Tibial nerve (tissue), 4 donors: ENCODE data around the gene RASGEF1B. TPM values are rescaled to one million over a fixed set of nuclear protein-coding genes. Genes with fewer than 3 reads are reported as not detected.

Experiments used
- DNase-seq, 2 donors: peaks; one replicate each; pipeline ENCODE4 v3.0.0-alpha.2; 2019; ENCODE audit warnings: low spot score in 2 of 2
- H3K27ac ChIP-seq, 4 donors: fragments of 200-600 bp; sonication (generic) in 3 of 4; one replicate each; pipeline ENCODE4 v1.5.1; 2017 to 2019; ENCODE audit warnings: mild to moderate bottlenecking in 1 of 4
- H3K27me3 ChIP-seq, 2 donors: fragments of 200-600 bp; sonication (generic) in 1 of 2; one replicate each; pipeline versions ENCODE4 v1.5.1 to v1.6.0; 2017 to 2019
- H3K36me3 ChIP-seq, 3 donors: fragments of 200-600 bp; sonication (generic); one replicate each; pipeline ENCODE4 v1.5.1; 2018 to 2019
- H3K4me1 ChIP-seq, 4 donors: fragments of 200-600 bp; sonication (generic) in 3 of 4; one replicate each; pipeline ENCODE4 v1.5.1; 2017 to 2019
- H3K4me3 ChIP-seq, 4 donors: fragments of 200-600 bp; sonication (generic) in 3 of 4; one replicate each; pipeline ENCODE4 v1.5.1; 2017 to 2019; ENCODE audit warnings: mild to moderate bottlenecking in 1 of 4, moderate library complexity in 1 of 4
- H3K9me3 ChIP-seq, 4 donors: fragments of 200-600 bp; sonication (generic) in 3 of 4; one replicate each; pipeline ENCODE4 v1.5.1; 2017 to 2019
- CTCF ChIP-seq, 5 experiments: fragments of 200-600 bp in 3 of 5; fragments of 450-650 bp in 2 of 5; sonication (generic) in 3 of 5; IDR thresholded peaks; one replicate each; pipeline ENCODE4 v1.5.1; 2016 to 2019; ENCODE audit warnings: antibody characterized with exemption in 5 of 5, mild to moderate bottlenecking in 3 of 5, moderate library complexity in 2 of 5
- EP300 ChIP-seq, 2 donors: sonication (generic); formaldehyde crosslinking; IDR thresholded peaks; one replicate each; pipeline ENCODE4 v1.6.1; 2017; ENCODE audit warnings: antibody characterized with exemption in 2 of 2, mild to moderate bottlenecking in 1 of 2
- POLR2A ChIP-seq, 2 donors: fragments of 450-650 bp; IDR thresholded peaks; one replicate each; pipeline ENCODE4 v1.6.1; 2017; ENCODE audit warnings: antibody characterized with exemption in 2 of 2, mild to moderate bottlenecking in 2 of 2, moderate library complexity in 2 of 2
- WGBS, 2 donors: methylation state at CpG; one replicate each; pipeline ENCODE4 v1.1.5; 2018; 5-methylcytosine and 5-hydroxymethylcytosine counted together
- total RNA-seq, 4 donors: library from RNA; depleted of rRNA; stranded (reverse); fragments of >200 nt; gene quantifications; one replicate each; pipeline ENCODE4 v1.1.0, GENCODE V29; 2016

The RASGEF1B gene
- total RNA-seq, 4 donors from 2014 or later = 12.4 to 32.8 (median 15.0) TPM

GRCh38 chr4:81468678-81469077 lies 3.0 kb downstream of the RASGEF1B start:
- peak overlapping the region; percentile 17 to 97 (median 56) for H3K27ac ChIP-seq
- WGBS, 2 donors = 50 to 54% methylated on average over 2 of the region's 2 CpGs

GRCh38 chr4:81467672-81467964 lies 4.1 kb downstream of the RASGEF1B start:
- 12 to 15% methylated on average over 1 of the region's 1 CpG for WGBS, 2 donors
- Histone ChIP-seq H3K27me3 (no peaks in the 10 kb centered on the region), H3K9me3 (no peaks in the 10 kb centered on the region), H3K27ac (peak overlapping the region in 2 of 4 donors; percentile 26 to 97), H3K4me3 (no peak overlapping the region), H3K4me1 (peaks cover 0 to 55% (median 15%) of the 10 kb centered on the region in 4 donors), H3K36me3 (no peaks in the 10 kb centered on the region)
- TF ChIP-seq POLR2A (IDR thresholded peaks at IDR 0.05) (peak in 1 of 2 donors; percentile 11), EP300 (IDR thresholded peaks at IDR 0.05) (no peak), CTCF (IDR thresholded peaks at IDR 0.05) (no peak)
- DNase-seq = no peak

More at GRCh38 chr4:81468678-81469077, 3.0 kb downstream of the RASGEF1B start:
- Histone ChIP-seq H3K36me3 (no peaks in the 10 kb centered on the region), H3K4me3 (no peak overlapping the region), H3K9me3 (no peaks in the 10 kb centered on the region), H3K27me3 (no peaks in the 10 kb centered on the region), H3K4me1 (peaks cover 0 to 61% (median 11%) of the 10 kb centered on the region in 4 donors)
- TF ChIP-seq CTCF (IDR thresholded peaks at IDR 0.05) = no peak
- DNase-seq = no peak

GRCh38 chr4:81466841-81467671 lies 4.7 kb downstream of the RASGEF1B start:
- Histone ChIP-seq H3K4me1 (peaks cover 0 to 52% (median 19%) of the 10 kb centered on the region in 4 donors), H3K27ac (peak overlapping the region in 1 of 4 donors; percentile 14), H3K36me3 (no peaks in the 10 kb centered on the region), H3K9me3 (no peaks in the 10 kb centered on the region), H3K4me3 (no peak overlapping the region), H3K27me3 (no peaks in the 10 kb centered on the region)
- 30 to 35% methylated on average over 5 of the region's 5 CpGs for WGBS, 2 donors
- DNase-seq = peak; percentile 38 to 94
- TF ChIP-seq CTCF (IDR thresholded peaks at IDR 0.05) (peak; percentile 86 to 92 (median 91)), POLR2A (IDR thresholded peaks at IDR 0.05) (no peak), EP300 (IDR thresholded peaks at IDR 0.05) (peak in 1 of 2 donors; percentile 24)

- no peak for TF ChIP-seq CTCF (IDR thresholded peaks at IDR 0.05)
- Histone ChIP-seq H3K36me3 (no peaks in the 10 kb centered on the region), H3K27me3 (no peaks in the 10 kb centered on the region), H3K4me3 (no peak overlapping the region), H3K27ac (peak overlapping the region in 1 of 4 donors; percentile 39), H3K9me3 (no peaks in the 10 kb centered on the region), H3K4me1 (peaks cover 0 to 63% (median 23%) of the 10 kb centered on the region in 4 donors)
- WGBS, 2 donors = 63 to 76% methylated on average over 8 of the region's 8 CpGs
- DNase-seq = no peak
Measured at GRCh38 chr4:81465406-81466340, 6.0 kb downstream of the RASGEF1B start.

GRCh38 chr4:81460834-81461233 lies 10.9 kb downstream of the RASGEF1B start:
- WGBS, 2 donors = 89 to 90% methylated on average over 3 of the region's 3 CpGs
- DNase-seq = no peak
- Histone ChIP-seq H3K4me1 (peaks cover 0 to 49% (median 14%) of the 10 kb centered on the region in 4 donors), H3K4me3 (no peak overlapping the region), H3K27ac (no peak overlapping the region), H3K27me3 (no peaks in the 10 kb centered on the region), H3K36me3 (peaks cover 0 to 20% (median 0%) of the 10 kb centered on the region in 3 donors), H3K9me3 (no peaks in the 10 kb centered on the region)
- no peak for TF ChIP-seq EP300 (IDR thresholded peaks at IDR 0.05)
- no peak for TF ChIP-seq CTCF (IDR thresholded peaks at IDR 0.05)
- no peak for TF ChIP-seq POLR2A (IDR thresholded peaks at IDR 0.05)
